Activated T-cell treated with anti-CD3 and anti-CD28 coated beads, Interleukin-2, amount 50 U/mL, for 4 hours (primary cell): ENCODE measurements around the gene HASPIN. TPM values are rescaled to one million over a fixed set of nuclear protein-coding genes. Genes with fewer than 3 reads are reported as not detected.

ENCODE experiments used
- ATAC-seq, 2 donors: fragments of 200-7000 bp; cut with Tn5 transposase; one replicate each; pipeline ENCODE4 v1.10.0; 2021
- DNase-seq: peaks from one replicate; pipeline ENCODE4 v3.0.0-alpha.2; 2020
- H3K27me3 Mint-ChIP-seq: one replicate; pipeline ENCODE4 v1.8.0; 2021; ENCODE audit warnings: low read depth, mixed read lengths
- H3K36me3 Mint-ChIP-seq: one replicate; pipeline ENCODE4 v1.8.0; 2022; ENCODE audit warnings: mixed read lengths; ENCODE audit not compliant: insufficient read depth
- H3K4me1 Mint-ChIP-seq: one replicate; pipeline ENCODE4 v1.8.0; 2021; ENCODE audit warnings: low read depth, mixed read lengths
- H3K4me3 Mint-ChIP-seq: one replicate; pipeline ENCODE4 v1.8.0; 2021; ENCODE audit warnings: mild to moderate bottlenecking, moderate library complexity, mixed read lengths
- H3K9me3 Mint-ChIP-seq: one replicate; pipeline ENCODE4 v1.8.0; 2021; ENCODE audit warnings: mixed read lengths
- total RNA-seq, 3 donors: library from RNA; stranded (reverse); gene quantifications; one replicate each; pipeline ENCODE4 v1.2.1, GENCODE V29; 2021

Gene HASPIN
- total RNA-seq, 3 donors from 2014 or later = 7.3 to 12.2 (median 11.1) TPM

- Mint-ChIP-seq H3K4me1 (peaks cover 29% of the 10 kb centered on the region), H3K27me3 (peaks cover 3% of the 10 kb centered on the region), H3K9me3 (no peaks in the 10 kb centered on the region), H3K36me3 (no peaks in the 10 kb centered on the region), H3K4me3 (no peak overlapping the region)
- ATAC-seq (peak; percentile 92), DNase-seq (peak; percentile 75)
Measured at GRCh38 chr17:3738562-3739295, 15.0 kb downstream of the HASPIN start.

GRCh38 chr17:3739422-3740124 is 15.9 kb downstream of the HASPIN start:
- DNase-seq (no peak), ATAC-seq (no peak)
- H3K4me1 Mint-ChIP-seq = peaks cover 29% of the 10 kb centered on the region
- no peaks in the 10 kb centered on the region for H3K36me3 Mint-ChIP-seq
- no peak overlapping the region for H3K4me3 Mint-ChIP-seq
- peaks cover 3% of the 10 kb centered on the region for H3K27me3 Mint-ChIP-seq
- H3K9me3 Mint-ChIP-seq = no peaks in the 10 kb centered on the region

GRCh38 chr17:3740611-3741073 is 16.9 kb downstream of the HASPIN start:
- peak overlapping the region; percentile 32 for H3K4me3 Mint-ChIP-seq
- H3K36me3 Mint-ChIP-seq = no peaks in the 10 kb centered on the region
- H3K9me3 Mint-ChIP-seq = no peaks in the 10 kb centered on the region
- no peak for DNase-seq
- ATAC-seq = no peak
- H3K4me1 Mint-ChIP-seq = peaks cover 29% of the 10 kb centered on the region
- peaks cover 3% of the 10 kb centered on the region for H3K27me3 Mint-ChIP-seq

- Mint-ChIP-seq H3K9me3 (no peaks in the 10 kb centered on the region), H3K27me3 (no peaks in the 10 kb centered on the region), H3K4me3 (no peak overlapping the region), H3K4me1 (peaks cover 24% of the 10 kb centered on the region), H3K36me3 (no peaks in the 10 kb centered on the region)
- ATAC-seq (no peak), DNase-seq (no peak)
Measured at GRCh38 chr17:3744014-3744413, 20.3 kb downstream of the HASPIN start.

- no peaks in the 10 kb centered on the region for H3K36me3 Mint-ChIP-seq
- no peak overlapping the region for H3K4me3 Mint-ChIP-seq
- no peak for DNase-seq
- H3K9me3 Mint-ChIP-seq = no peaks in the 10 kb centered on the region
- ATAC-seq = no peak
- H3K4me1 Mint-ChIP-seq = peaks cover 16% of the 10 kb centered on the region
- no peaks in the 10 kb centered on the region for H3K27me3 Mint-ChIP-seq
Measured at GRCh38 chr17:3745071-3745470, 21.4 kb downstream of the HASPIN start.

GRCh38 chr17:3747805-3748204 is 24.1 kb downstream of the HASPIN start:
- Mint-ChIP-seq H3K9me3 (no peaks in the 10 kb centered on the region), H3K36me3 (no peaks in the 10 kb centered on the region), H3K4me3 (no peak overlapping the region), H3K27me3 (no peaks in the 10 kb centered on the region), H3K4me1 (peaks cover 25% of the 10 kb centered on the region)
- no peak for DNase-seq
- no peak for ATAC-seq

- no peaks in the 10 kb centered on the region for H3K36me3 Mint-ChIP-seq
- DNase-seq = no peak
- no peak for ATAC-seq
- no peak overlapping the region for H3K4me3 Mint-ChIP-seq
- peaks cover 30% of the 10 kb centered on the region for H3K4me1 Mint-ChIP-seq
- H3K27me3 Mint-ChIP-seq = no peaks in the 10 kb centered on the region
- no peaks in the 10 kb centered on the region for H3K9me3 Mint-ChIP-seq
Measured at GRCh38 chr17:3748576-3748975, 24.9 kb downstream of the HASPIN start.

- H3K27me3 Mint-ChIP-seq = no peaks in the 10 kb centered on the region
Measured at GRCh38 chr17:3750296-3750695, 26.6 kb downstream of the HASPIN start.

GRCh38 chr17:3750926-3751325 is 27.2 kb downstream of the HASPIN start:
- Mint-ChIP-seq H3K9me3 (no peaks in the 10 kb centered on the region), H3K4me1 (peaks cover 38% of the 10 kb centered on the region)

More at GRCh38 chr17:3750296-3750695, 26.6 kb downstream of the HASPIN start:
- H3K9me3 Mint-ChIP-seq = no peaks in the 10 kb centered on the region
- H3K36me3 Mint-ChIP-seq = no peaks in the 10 kb centered on the region
- DNase-seq (no peak), ATAC-seq (no peak)
- no peak overlapping the region for H3K4me3 Mint-ChIP-seq
- peaks cover 33% of the 10 kb centered on the region for H3K4me1 Mint-ChIP-seq

GRCh38 chr17:3751836-3752235 is 28.1 kb downstream of the HASPIN start:
- H3K36me3 Mint-ChIP-seq = no peaks in the 10 kb centered on the region
- no peaks in the 10 kb centered on the region for H3K27me3 Mint-ChIP-seq
- ATAC-seq (no peak), DNase-seq (no peak)
- peaks cover 38% of the 10 kb centered on the region for H3K4me1 Mint-ChIP-seq
- H3K4me3 Mint-ChIP-seq = no peak overlapping the region
- H3K9me3 Mint-ChIP-seq = no peaks in the 10 kb centered on the region

More at GRCh38 chr17:3750926-3751325, 27.2 kb downstream of the HASPIN start:
- Mint-ChIP-seq H3K4me3 (peak overlapping the region; percentile 2), H3K36me3 (no peaks in the 10 kb centered on the region), H3K27me3 (no peaks in the 10 kb centered on the region)
- ATAC-seq (peak; percentile 44 to 53), DNase-seq (peak; percentile 37)

- ATAC-seq (no peak), DNase-seq (no peak)
- Mint-ChIP-seq H3K27me3 (no peaks in the 10 kb centered on the region), H3K9me3 (no peaks in the 10 kb centered on the region), H3K4me1 (peaks cover 36% of the 10 kb centered on the region), H3K4me3 (no peak overlapping the region), H3K36me3 (no peaks in the 10 kb centered on the region)
Measured at GRCh38 chr17:3753624-3754023, 29.9 kb downstream of the HASPIN start.

GRCh38 chr17:3754066-3754457 is 30.4 kb downstream of the HASPIN start:
- Mint-ChIP-seq H3K36me3 (no peaks in the 10 kb centered on the region), H3K27me3 (no peaks in the 10 kb centered on the region), H3K4me3 (no peak overlapping the region), H3K9me3 (no peaks in the 10 kb centered on the region), H3K4me1 (peaks cover 32% of the 10 kb centered on the region)
- ATAC-seq = no peak
- no peak for DNase-seq

- H3K4me3 Mint-ChIP-seq = no peak overlapping the region
- peak; percentile 86 to 89 for ATAC-seq
- DNase-seq = peak; percentile 64
- peaks cover 3% of the 10 kb centered on the region for H3K9me3 Mint-ChIP-seq
- H3K4me1 Mint-ChIP-seq = peaks cover 32% of the 10 kb centered on the region
- H3K36me3 Mint-ChIP-seq = no peaks in the 10 kb centered on the region
- H3K27me3 Mint-ChIP-seq = no peaks in the 10 kb centered on the region
Measured at GRCh38 chr17:3754458-3755334, 31.0 kb downstream of the HASPIN start.

- Mint-ChIP-seq H3K36me3 (no peaks in the 10 kb centered on the region), H3K9me3 (peaks cover 5% of the 10 kb centered on the region), H3K4me3 (peak overlapping the region; percentile 37), H3K4me1 (peaks cover 25% of the 10 kb centered on the region), H3K27me3 (no peaks in the 10 kb centered on the region)
- ATAC-seq (peak in 1 of 2 donors; percentile 2), DNase-seq (no peak)
Measured at GRCh38 chr17:3755335-3756030, 31.8 kb downstream of the HASPIN start.
